ENCODE results near the gene CCL16. TPM values are rescaled to one million over a fixed set of nuclear protein-coding genes. Genes with fewer than 3 reads are reported as not detected.

The CCL16 gene
- total and polyA plus RNA-seq, 2 of the 8 experiments (the other 6 are each of a cell fraction or from before 2014, with no cell fraction given) = not detected

- Histone ChIP-seq H3K9me3 (ENCODE audit: insufficient read depth in 2 of 2, low read depth in 1 of 2, low read length in 1 of 2) (no peaks in the 10 kb centered on the region), H2BK120ac (replicated peaks; ENCODE audit: low read depth, low read length) (no peak overlapping the region), H2BK15ac (ENCODE audit: low read length) (no peak overlapping the region), H3K4ac (replicated peaks; ENCODE audit: insufficient read length, low read depth, low read length) (no peak overlapping the region), H3K18ac (ENCODE audit: extremely low read depth, low read length) (no peak overlapping the region), H3K4me2 (ENCODE audit: insufficient read depth in 1 of 2, low read depth in 2 of 2, low read length in 2 of 2) (no peak overlapping the region), H3K27ac (ENCODE audit: low read depth, low read length) (no peak overlapping the region), H3K23me2 (ENCODE audit: low read depth, low read length) (no peaks in the 10 kb centered on the region), H3K27me3 (replicated peaks in 1 of 4; ENCODE audit: control insufficient read depth in 3 of 4, extremely low read depth in 1 of 4, insufficient read depth in 3 of 4, low read length in 3 of 4) (no peaks in the 10 kb centered on the region), H3K4me3 (ENCODE audit: extremely low read depth in 1 of 4, insufficient read depth in 2 of 4, low read depth in 3 of 4, low read length in 4 of 4) (no peak overlapping the region), H3K14ac (ENCODE audit: insufficient read length) (no peak overlapping the region), H3K36me3 (ENCODE audit: control insufficient read depth in 2 of 4, insufficient read depth in 4 of 4, low read length in 3 of 4) (no peaks in the 10 kb centered on the region), H3K79me2 (ENCODE audit: control insufficient read depth in 1 of 2, insufficient read depth in 2 of 2, low read length in 2 of 2) (no peaks in the 10 kb centered on the region), H3K9ac (replicated peaks in 1 of 4; ENCODE audit: extremely low read depth in 1 of 4, low read depth in 3 of 4, low read length in 3 of 4) (no peak overlapping the region), H2BK20ac (ENCODE audit: low read length) (no peak overlapping the region), H2AFZ (ENCODE audit: low read length) (no peak overlapping the region), H4K20me1 (replicated peaks in 1 of 2; ENCODE audit: control insufficient read depth in 1 of 2, insufficient read depth in 2 of 2, low read length in 2 of 2) (no peaks in the 10 kb centered on the region), H2BK5ac (ENCODE audit: low read depth, low read length) (no peak overlapping the region), H3K4me1 (replicated peaks in 1 of 4; ENCODE audit: control insufficient read depth in 3 of 4, insufficient read depth in 4 of 4, low read length in 3 of 4) (no peaks in the 10 kb centered on the region), H4K8ac (ENCODE audit: extremely low read depth, insufficient read depth, low read length) (no peak overlapping the region), H4K5ac (ENCODE audit: insufficient read length, low read depth, low read length) (no peak overlapping the region), H3K79me1 (ENCODE audit: low read depth, low read length) (no peaks in the 10 kb centered on the region), H3K23ac (ENCODE audit: insufficient read length) (no peak overlapping the region), H2BK12ac (ENCODE audit: low read depth, low read length) (no peak overlapping the region), H3K56ac (replicated peaks; ENCODE audit: insufficient read length, low read depth, low read length) (no peak overlapping the region), H2AK5ac (ENCODE audit: low read depth, low read length) (no peak overlapping the region), H4K91ac (replicated peaks; ENCODE audit: insufficient read length, low read length) (no peak overlapping the region)
- FAIRE-seq = no peak
- ChIA-PET POLR2A (ENCODE audit: partially characterized antibody) (no interaction called here), CTCF (ENCODE audit: partially characterized antibody) (interaction anchor here (1.2 kb wide), 1 partner anchor 19 kb away, joined by 4 read pairs; no protein-coding TSS in a partner anchor)
- TF ChIP-seq YY1 (IDR thresholded peaks at IDR 0.05; ENCODE audit: low read depth, low read length) (no peak), PHF8 (conservative IDR thresholded peaks at IDR 0.05; ENCODE audit: low read depth, low read length) (no peak), SP2 (IDR thresholded peaks at IDR 0.05; ENCODE audit: low read length) (no peak), ASH2L (IDR thresholded peaks at IDR 0.05; ENCODE audit: low read length) (no peak), KDM5A (IDR thresholded peaks at IDR 0.05; ENCODE audit: low read length) (no peak), EGR1 (IDR thresholded peaks at IDR 0.05; ENCODE audit: borderline replicate concordance, low read depth, low read length) (no peak), SRF (IDR thresholded peaks at IDR 0.05; ENCODE audit: low read depth, low read length) (no peak), SAP30 (IDR thresholded peaks at IDR 0.05; ENCODE audit: insufficient read depth, insufficient replicate concordance, low read length) (no peak), NRF1 (IDR thresholded peaks at IDR 0.05; ENCODE audit: low read depth, low read length) (no peak), EP300 (IDR thresholded peaks at IDR 0.05; ENCODE audit: borderline replicate concordance in 1 of 2, low read depth in 2 of 2, low read length in 2 of 2) (no peak), TEAD4 (IDR thresholded peaks at IDR 0.05; ENCODE audit: low read depth, low read length) (no peak), CREB1 (IDR thresholded peaks at IDR 0.05) (no peak), BACH1 (IDR thresholded peaks at IDR 0.05; ENCODE audit: low read length) (no peak), SP1 (IDR thresholded peaks at IDR 0.05; ENCODE audit: low read depth, low read length) (no peak), TAF1 (IDR thresholded peaks at IDR 0.05; ENCODE audit: low read depth, low read length) (no peak), CBX8 (IDR thresholded peaks at IDR 0.05; ENCODE audit: borderline replicate concordance, low read depth, low read length) (no peak)
- no peak for DNase-seq (ENCODE audit: low read depth in 1 of 2, low spot score in 2 of 2)
Observed at GRCh38 chr17:35988164-35988563, 6.9 kb upstream of the CCL16 start.

Data from H1 (cell line).